Esophagus squamous epithelium (tissue), 5 donors: Measurements from ENCODE around the gene COG4. TPM values are rescaled to one million over a fixed set of nuclear protein-coding genes. Genes with fewer than 3 reads are reported as not detected.
A peak's percentile ranks its signal among the peaks of the same experiment; 100 is the strongest.

ENCODE experiments used
- DNase-seq: peaks from one replicate; lab custom pipeline; 2025; lab: John Stamatoyannopoulos, UW
- H3K27ac ChIP-seq, 4 donors: fragments of 200-600 bp; sonication (generic); one replicate each; pipeline ENCODE4 v1.5.1; 2016 to 2019; ENCODE audit warnings: mild to moderate bottlenecking in 1 of 4
- H3K27me3 ChIP-seq, 4 donors: fragments of 200-600 bp; sonication (generic); 1 replicate in 3 of 4; 2 replicates in 1 of 4; pipeline versions ENCODE4 v1.5.1 to v1.6.0; 2017 to 2021; ENCODE audit warnings: antibody characterized with exemption in 1 of 4
- H3K36me3 ChIP-seq, 3 donors: fragments of 200-600 bp; sonication (generic); one replicate each; pipeline ENCODE4 v1.5.1; 2016 to 2019
- H3K4me1 ChIP-seq, 3 donors: fragments of 200-600 bp; sonication (generic); one replicate each; pipeline ENCODE4 v1.5.1; 2017 to 2019
- H3K4me3 ChIP-seq, 4 donors: fragments of 200-600 bp; sonication (generic); 1 replicate in 3 of 4; 2 replicates in 1 of 4; pipeline ENCODE4 v1.5.1; 2016 to 2019; ENCODE audit warnings: mild to moderate bottlenecking in 2 of 4, moderate library complexity in 1 of 4
- H3K9me3 ChIP-seq, 3 donors: fragments of 200-600 bp; sonication (generic); one replicate each; pipeline ENCODE4 v1.5.1; 2016 to 2019
- POLR2A ChIP-seq, 4 donors: fragments of 450-650 bp; IDR thresholded peaks; one replicate each; pipeline ENCODE4 v1.6.1; 2017; ENCODE audit warnings: antibody characterized with exemption in 4 of 4, mild to moderate bottlenecking in 4 of 4, moderate library complexity in 3 of 4
- WGBS, 2 donors: methylation state at CpG; one replicate each; pipeline ENCODE4 v1.1.5; 2018; 5-methylcytosine and 5-hydroxymethylcytosine counted together
- intact Hi-C: fragments of 100-400 bp; cut with DNase I; formaldehyde crosslinking; loops from one replicate; pipeline ENCODE4 v1.15.0; 2022
- total RNA-seq, 4 donors: library from RNA; depleted of rRNA; stranded (reverse); fragments of >200 nt; gene quantifications; one replicate each; pipeline ENCODE4 v1.1.0, GENCODE V29; 2016
- TF ChIP-seq, protein P1 (sequence below), 6 experiments: fragments of 450-650 bp in 4 of 6; fragments of 200-600 bp in 2 of 6; sonication (generic) in 2 of 6; IDR thresholded peaks; one replicate each; pipeline ENCODE4 v1.5.1; 2016 to 2019; ENCODE audit warnings: antibody characterized with exemption in 6 of 6, mild to moderate bottlenecking in 4 of 6, moderate library complexity in 4 of 6
- donor health status: DM: yes; HTN: yes; CAD: no.

Gene COG4
- total RNA-seq, 4 donors from 2014 or later: 40.3 to 54.0 (median 47.5) TPM

DNA sequence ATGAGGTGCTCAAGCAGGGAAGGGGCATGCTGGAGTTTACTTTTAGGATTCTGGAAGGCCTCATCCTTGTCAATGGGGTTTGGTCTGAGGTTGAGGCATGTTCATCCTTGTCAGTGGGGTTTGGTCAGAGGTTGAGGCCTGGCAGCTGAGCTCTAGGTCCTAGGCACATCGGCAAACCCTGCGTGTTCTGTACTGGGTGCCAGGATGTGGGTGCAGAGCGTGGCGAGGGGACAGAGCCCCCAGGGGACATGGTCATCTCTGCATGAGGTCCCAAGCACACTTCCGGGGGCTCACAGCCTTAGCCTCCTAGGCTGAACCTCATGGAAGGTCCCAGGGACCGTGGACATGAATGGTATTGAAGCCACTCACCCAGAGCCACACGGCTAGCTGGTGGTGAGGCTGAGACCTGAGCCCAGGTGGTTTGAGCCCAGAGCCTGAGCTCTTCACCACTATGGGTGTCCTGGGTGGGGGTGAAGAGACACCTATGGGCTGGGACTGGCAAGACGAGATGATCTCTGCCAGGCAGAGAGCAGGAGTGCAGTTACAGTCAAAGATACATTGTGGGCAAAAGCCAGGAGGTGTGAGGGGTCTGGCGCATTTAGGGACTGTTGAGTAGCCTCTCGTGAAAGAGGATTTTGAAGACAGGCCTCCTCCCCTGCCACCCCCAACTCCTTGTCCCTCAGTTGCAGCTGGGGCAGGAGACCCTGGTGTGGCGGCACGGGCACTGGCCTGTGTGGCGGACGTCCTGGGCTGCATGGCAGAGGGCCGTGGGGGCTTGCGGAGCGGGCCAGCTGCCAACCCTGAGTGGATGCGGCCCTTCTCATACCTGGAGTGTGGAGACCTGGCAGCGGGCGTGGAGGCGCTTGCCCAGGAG lies 49.7 kb downstream of the COG4 start:
- WGBS, 2 donors: 79 to 86% methylated on average over 3 to 7 of the region's 21 CpGs
- intact Hi-C loops: no loop called here

DNA sequence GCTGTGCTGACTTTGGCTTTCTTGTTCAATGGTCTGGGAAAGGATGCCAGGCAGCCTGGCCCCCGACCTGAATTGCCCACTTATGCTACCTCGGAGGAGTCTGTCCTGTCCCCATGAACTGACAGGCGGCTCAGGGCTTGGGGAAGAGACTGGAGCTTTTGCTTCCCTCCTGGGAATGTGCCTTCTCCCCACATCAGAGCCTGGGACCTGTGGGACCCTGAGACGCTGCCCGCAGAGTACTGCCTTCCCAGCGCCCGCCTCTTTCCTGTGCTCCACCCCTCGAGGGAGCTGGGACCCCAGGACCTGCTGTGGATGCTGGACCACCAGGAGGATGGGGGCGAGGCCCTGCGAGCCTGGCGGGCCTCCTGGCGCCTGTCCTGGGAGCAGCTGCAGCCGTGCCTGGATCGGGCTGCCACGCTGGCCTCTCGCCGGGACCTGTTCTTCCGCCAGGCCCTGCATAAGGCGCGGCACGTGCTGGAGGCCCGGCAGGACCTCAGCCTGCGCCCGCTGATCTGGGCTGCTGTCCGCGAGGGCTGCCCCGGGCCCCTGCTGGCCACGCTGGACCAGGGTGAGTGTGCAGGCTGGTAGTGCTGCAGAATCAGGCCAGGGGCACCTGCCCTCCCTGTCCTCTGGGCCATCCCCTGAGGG lies 50.4 kb downstream of the COG4 start:
- no CpG with 5 or more reads among the region's 28 CpGs for WGBS, 2 donors
- no peak for DNase-seq
- Histone ChIP-seq H3K4me3 (no peak overlapping the region), H3K9me3 (no peaks in the 10 kb centered on the region), H3K27ac (no peak overlapping the region), H3K4me1 (peaks cover 4 to 22% (median 11%) of the 10 kb centered on the region in 3 donors), H3K36me3 (peaks cover 0 to 74% (median 4%) of the 10 kb centered on the region in 3 donors), H3K27me3 (no peaks in the 10 kb centered on the region)
- TF ChIP-seq, protein P1, sequence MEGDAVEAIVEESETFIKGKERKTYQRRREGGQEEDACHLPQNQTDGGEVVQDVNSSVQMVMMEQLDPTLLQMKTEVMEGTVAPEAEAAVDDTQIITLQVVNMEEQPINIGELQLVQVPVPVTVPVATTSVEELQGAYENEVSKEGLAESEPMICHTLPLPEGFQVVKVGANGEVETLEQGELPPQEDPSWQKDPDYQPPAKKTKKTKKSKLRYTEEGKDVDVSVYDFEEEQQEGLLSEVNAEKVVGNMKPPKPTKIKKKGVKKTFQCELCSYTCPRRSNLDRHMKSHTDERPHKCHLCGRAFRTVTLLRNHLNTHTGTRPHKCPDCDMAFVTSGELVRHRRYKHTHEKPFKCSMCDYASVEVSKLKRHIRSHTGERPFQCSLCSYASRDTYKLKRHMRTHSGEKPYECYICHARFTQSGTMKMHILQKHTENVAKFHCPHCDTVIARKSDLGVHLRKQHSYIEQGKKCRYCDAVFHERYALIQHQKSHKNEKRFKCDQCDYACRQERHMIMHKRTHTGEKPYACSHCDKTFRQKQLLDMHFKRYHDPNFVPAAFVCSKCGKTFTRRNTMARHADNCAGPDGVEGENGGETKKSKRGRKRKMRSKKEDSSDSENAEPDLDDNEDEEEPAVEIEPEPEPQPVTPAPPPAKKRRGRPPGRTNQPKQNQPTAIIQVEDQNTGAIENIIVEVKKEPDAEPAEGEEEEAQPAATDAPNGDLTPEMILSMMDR (IDR thresholded peaks at IDR 0.05): no peak
- no peak for TF ChIP-seq POLR2A (IDR thresholded peaks at IDR 0.05)
- intact Hi-C loops: no loop called here

More for the DNA sequence above, 49.7 kb downstream of the COG4 start:
- Histone ChIP-seq H3K4me1 (peaks cover 4 to 27% (median 13%) of the 10 kb centered on the region in 3 donors), H3K27me3 (no peaks in the 10 kb centered on the region), H3K4me3 (no peak overlapping the region), H3K36me3 (peaks cover 0 to 77% (median 4%) of the 10 kb centered on the region in 3 donors), H3K9me3 (no peaks in the 10 kb centered on the region), H3K27ac (no peak overlapping the region)
- DNase-seq: no peak
- no peak for TF ChIP-seq POLR2A (IDR thresholded peaks at IDR 0.05)
- TF ChIP-seq, protein P1 (IDR thresholded peaks at IDR 0.05): no peak

DNA sequence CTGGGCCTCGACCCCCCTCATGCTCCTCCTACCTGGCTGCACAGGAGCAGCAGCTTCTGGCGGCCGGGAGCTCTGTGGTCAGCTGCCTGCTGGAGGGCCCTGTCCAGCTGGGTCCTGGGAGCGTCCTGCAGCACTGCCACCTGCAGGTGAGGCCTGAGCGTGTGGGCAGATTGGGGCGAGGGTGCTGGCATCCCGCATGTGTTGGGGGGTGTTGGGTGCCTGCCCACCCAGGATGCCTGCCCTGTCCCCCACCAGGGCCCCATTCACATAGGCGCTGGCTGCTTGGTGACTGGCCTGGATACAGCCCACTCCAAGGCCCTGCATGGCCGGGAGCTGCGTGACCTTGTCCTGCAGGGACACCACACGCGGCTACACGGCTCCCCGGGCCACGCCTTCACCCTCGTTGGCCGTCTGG lies 52.4 kb downstream of the COG4 start:
- Histone ChIP-seq H3K9me3 (no peaks in the 10 kb centered on the region), H3K27ac (no peak overlapping the region), H3K4me1 (peaks cover 0 to 11% (median 5%) of the 10 kb centered on the region in 3 donors), H3K4me3 (no peak overlapping the region), H3K27me3 (no peaks in the 10 kb centered on the region), H3K36me3 (peaks cover 0 to 86% (median 8%) of the 10 kb centered on the region in 3 donors)
- intact Hi-C loops: no loop called here
- WGBS, 2 donors: no CpG with 5 or more reads among the region's 17 CpGs
- no peak for TF ChIP-seq POLR2A (IDR thresholded peaks at IDR 0.05)
- TF ChIP-seq, protein P1 (IDR thresholded peaks at IDR 0.05): peak in 3 of 6 experiments; percentile 13 to 36 (median 17)
- no peak for DNase-seq

DNA sequence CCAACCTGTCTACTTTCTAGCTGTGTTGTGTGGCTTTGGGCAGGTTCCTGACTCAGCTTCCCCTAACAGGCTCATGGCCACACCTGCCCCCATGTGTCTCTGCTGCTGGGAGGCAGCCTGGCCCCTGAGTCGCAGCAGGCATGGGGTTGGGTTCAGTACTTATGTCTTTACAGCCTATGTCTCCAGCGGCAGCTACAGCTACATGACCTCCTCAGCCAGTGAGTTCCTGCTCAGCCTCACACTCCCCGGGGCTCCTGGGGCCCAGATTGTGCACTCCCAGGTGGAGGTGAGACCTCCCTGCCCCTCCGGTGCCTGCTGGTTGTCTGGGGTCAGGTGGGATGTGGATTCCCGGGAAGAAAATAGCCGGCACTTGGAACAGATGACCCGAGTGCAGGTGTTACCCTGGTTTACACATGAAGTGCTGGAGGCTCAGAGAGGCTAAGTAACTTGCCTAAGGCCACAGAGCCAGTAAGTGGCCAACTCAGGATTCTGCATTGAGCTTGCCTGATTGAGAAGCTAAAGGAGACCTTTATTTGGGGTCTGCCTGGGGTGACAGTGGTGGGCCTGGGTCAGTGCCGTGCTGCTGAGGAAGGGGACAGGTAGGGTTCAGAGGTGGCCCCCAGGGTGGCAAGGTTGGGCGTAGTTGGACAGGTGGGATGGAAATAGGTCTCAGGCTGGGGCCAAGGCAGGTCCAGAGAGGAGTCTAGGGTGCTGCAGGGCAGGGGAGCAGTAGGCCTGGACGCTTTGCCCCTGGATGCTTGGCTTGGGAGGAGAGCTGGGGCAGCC lies 53.0 kb downstream of the COG4 start:
- WGBS, 2 donors: 80 to 90% methylated on average over 3 to 6 of the region's 10 CpGs
- no peak for DNase-seq
- Histone ChIP-seq H3K27ac (no peak overlapping the region), H3K4me1 (peaks cover 0 to 5% (median 4%) of the 10 kb centered on the region in 3 donors), H3K9me3 (no peaks in the 10 kb centered on the region), H3K36me3 (peaks cover 0 to 86% (median 8%) of the 10 kb centered on the region in 3 donors), H3K4me3 (no peak overlapping the region), H3K27me3 (no peaks in the 10 kb centered on the region)
- intact Hi-C loops: no loop called here
- no peak for TF ChIP-seq POLR2A (IDR thresholded peaks at IDR 0.05)
- TF ChIP-seq, protein P1 (IDR thresholded peaks at IDR 0.05): no peak
